MG63 (cell line): ENCODE results near the gene FOXB1. TPM values are rescaled to one million over a fixed set of nuclear protein-coding genes. Genes with fewer than 3 reads are reported as not detected.

Experiments
- DNase-seq: peaks from one replicate; pipeline ENCODE4 v3.0.0-alpha.2; 2020
- H3K27me3 ChIP-seq: fragments of 250-450 bp; sonication (Bioruptor Pico); 2 replicates; pipeline ENCODE4 v1.5.1; 2020; ENCODE audit warnings: mild to moderate bottlenecking, moderate library complexity
- H3K36me3 ChIP-seq: fragments of 250-450 bp; sonication (Bioruptor Pico); 2 replicates; pipeline ENCODE4 v1.5.1; 2020; ENCODE audit warnings: mild to moderate bottlenecking, moderate library complexity
- H3K4me3 ChIP-seq: fragments of 250-450 bp; sonication (Bioruptor Pico); 2 replicates; pipeline ENCODE4 v1.5.1; 2020; ENCODE audit warnings: mild to moderate bottlenecking, moderate library complexity
- H3K9me3 ChIP-seq: fragments of 250-450 bp; sonication (Bioruptor Pico); 2 replicates; pipeline ENCODE4 v1.5.1; 2020; ENCODE audit warnings: mild to moderate bottlenecking, moderate library complexity
- total RNA-seq: library from RNA; depleted of rRNA; stranded (reverse); fragments of >200 nt; shearing (Covaris generic); gene quantifications from 2 replicates; pipeline ENCODE4 v1.2.3, GENCODE V29; 2014; ENCODE audit warnings: low replicate concordance

FOXB1 gene
- total RNA-seq, 1 experiment from 2014 or later, result not detected

- DNase-seq, result no peak
- Histone ChIP-seq H3K36me3 (no peaks in the 10 kb centered on the region), H3K4me3 (no peak overlapping the region), H3K9me3 (no peaks in the 10 kb centered on the region), H3K27me3 (peaks cover 94% of the 10 kb centered on the region)
Measured at GRCh38 chr15:59995568-59996297, 8.4 kb upstream of the FOXB1 start.

GRCh38 chr15:59996298-59997041, 7.6 kb upstream of the FOXB1 start:
- Histone ChIP-seq H3K4me3 (no peak overlapping the region), H3K36me3 (no peaks in the 10 kb centered on the region), H3K27me3 (peaks cover 94% of the 10 kb centered on the region), H3K9me3 (no peaks in the 10 kb centered on the region)
- DNase-seq, result no peak

- H3K27me3 ChIP-seq, result peaks cover 99% of the 10 kb centered on the region
- H3K36me3 ChIP-seq, result no peaks in the 10 kb centered on the region
- DNase-seq, result no peak
- H3K9me3 ChIP-seq, result no peaks in the 10 kb centered on the region
- no peak overlapping the region for H3K4me3 ChIP-seq
Measured at GRCh38 chr15:59997070-59997701, 6.9 kb upstream of the FOXB1 start.

- Histone ChIP-seq H3K4me3 (no peak overlapping the region), H3K27me3 (peaks cover 98% of the 10 kb centered on the region), H3K36me3 (no peaks in the 10 kb centered on the region), H3K9me3 (no peaks in the 10 kb centered on the region)
- DNase-seq, result no peak
Measured at GRCh38 chr15:59998305-59998949, 5.7 kb upstream of the FOXB1 start.

- H3K27me3 ChIP-seq, result peaks cover 98% of the 10 kb centered on the region
- no peak for DNase-seq
Measured at GRCh38 chr15:59998950-59999611, 5.0 kb upstream of the FOXB1 start.

GRCh38 chr15:59999612-60000112, 4.4 kb upstream of the FOXB1 start:
- Histone ChIP-seq H3K27me3 (peaks cover 98% of the 10 kb centered on the region), H3K36me3 (no peaks in the 10 kb centered on the region), H3K4me3 (no peak overlapping the region), H3K9me3 (no peaks in the 10 kb centered on the region)
- DNase-seq, result no peak

More at GRCh38 chr15:59998950-59999611, 5.0 kb upstream of the FOXB1 start:
- Histone ChIP-seq H3K9me3 (no peaks in the 10 kb centered on the region), H3K4me3 (no peak overlapping the region), H3K36me3 (no peaks in the 10 kb centered on the region)

- Histone ChIP-seq H3K4me3 (no peak overlapping the region), H3K36me3 (no peaks in the 10 kb centered on the region), H3K9me3 (no peaks in the 10 kb centered on the region), H3K27me3 (peaks cover 98% of the 10 kb centered on the region)
- DNase-seq, result no peak
Measured at GRCh38 chr15:60000113-60000823, 3.8 kb upstream of the FOXB1 start.

GRCh38 chr15:60000824-60001609, 3.1 kb upstream of the FOXB1 start:
- Histone ChIP-seq H3K27me3 (peaks cover 98% of the 10 kb centered on the region), H3K4me3 (no peak overlapping the region), H3K36me3 (no peaks in the 10 kb centered on the region), H3K9me3 (no peaks in the 10 kb centered on the region)
- DNase-seq, result no peak

- Histone ChIP-seq H3K27me3 (peaks cover 96% of the 10 kb centered on the region), H3K9me3 (no peaks in the 10 kb centered on the region), H3K4me3 (no peak overlapping the region), H3K36me3 (no peaks in the 10 kb centered on the region)
- no peak for DNase-seq
Measured at GRCh38 chr15:60001610-60002527, 2.2 kb upstream of the FOXB1 start.

- H3K9me3 ChIP-seq, result no peaks in the 10 kb centered on the region
- H3K36me3 ChIP-seq, result no peaks in the 10 kb centered on the region
- peaks cover 96% of the 10 kb centered on the region for H3K27me3 ChIP-seq
- no peak overlapping the region for H3K4me3 ChIP-seq
- DNase-seq, result no peak
Measured at GRCh38 chr15:60002528-60003218, 1.4 kb upstream of the FOXB1 start.

GRCh38 chr15:60003243-60004008, 685 bp upstream of the FOXB1 start:
- Histone ChIP-seq H3K27me3 (peaks cover 96% of the 10 kb centered on the region), H3K9me3 (no peaks in the 10 kb centered on the region), H3K36me3 (no peaks in the 10 kb centered on the region), H3K4me3 (no peak overlapping the region)
- no peak for DNase-seq

- Histone ChIP-seq H3K4me3 (peak overlapping the region; percentile 22), H3K27me3 (peaks cover 96% of the 10 kb centered on the region), H3K36me3 (no peaks in the 10 kb centered on the region), H3K9me3 (no peaks in the 10 kb centered on the region)
- DNase-seq, result peak; percentile 37
Measured at GRCh38 chr15:60004846-60005351, 788 bp downstream of the FOXB1 start.
